SH-SY5Y (cell line): ENCODE measurements around the gene CTNNA3.

Experiments used
- GATA2 ChIP-seq: IDR thresholded peaks from 2 replicates; pipeline ENCODE4 v1.6.1; 2011; ENCODE audit warnings: mild to moderate bottlenecking, low read depth, low read length
- GATA3 ChIP-seq: IDR thresholded peaks from 2 replicates; pipeline ENCODE4 v1.6.1; 2011; ENCODE audit warnings: low read depth, mild to moderate bottlenecking, low read length, moderate library complexity

Gene CTNNA3

DNA sequence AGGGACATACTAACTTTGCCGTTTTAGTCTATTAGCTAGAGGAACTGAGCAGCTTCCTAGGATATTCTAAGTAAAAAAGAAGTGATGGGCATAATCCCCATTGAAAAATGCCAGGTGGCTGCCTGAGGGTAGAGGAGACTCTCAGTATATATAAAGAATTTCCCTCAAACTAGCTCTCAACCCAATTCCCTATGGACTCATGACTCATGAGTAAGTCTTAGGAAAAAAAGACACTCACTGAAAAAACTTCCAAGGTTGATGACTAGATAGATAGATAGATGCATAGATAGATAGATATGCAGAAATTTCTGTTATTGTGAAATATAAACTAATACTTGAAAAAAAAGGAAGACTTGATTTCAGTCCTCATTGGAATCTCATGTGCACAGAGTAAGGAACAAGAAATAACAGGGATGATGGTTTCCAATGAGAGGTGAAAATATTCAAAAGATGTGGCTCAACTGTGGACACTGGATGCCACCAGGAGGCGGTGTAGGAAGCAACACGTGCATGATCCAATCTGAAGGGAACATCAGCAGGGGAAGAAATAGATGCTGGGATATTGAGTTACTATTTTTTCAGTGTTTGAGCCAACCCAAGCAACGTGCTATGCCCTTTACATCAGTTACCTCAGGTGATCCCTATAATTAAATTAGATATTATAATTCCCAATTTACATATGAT lies 1481.1 kb downstream of the CTNNA3 start:
- TF ChIP-seq GATA2 = no peak
- TF ChIP-seq GATA3 = no peak

DNA sequence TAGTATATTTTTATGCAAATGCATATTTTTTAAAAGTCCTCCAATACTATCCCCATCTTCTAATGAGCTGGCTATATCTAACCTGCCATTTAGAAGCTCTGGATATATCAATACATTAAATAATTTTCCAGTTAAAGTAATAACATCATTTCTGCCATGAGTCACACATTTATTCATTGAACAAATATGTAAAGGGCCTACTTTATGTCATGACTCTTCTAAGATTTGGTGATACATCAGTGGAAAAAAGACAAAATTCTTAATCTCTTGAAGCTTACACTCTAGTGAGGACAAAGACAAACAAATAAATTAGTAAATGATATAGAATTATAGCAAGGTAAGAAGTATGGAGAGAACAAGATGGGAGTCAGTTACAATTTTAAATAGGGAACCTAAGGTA lies 1487.0 kb downstream of the CTNNA3 start:
- TF ChIP-seq GATA3 = no peak
- no peak for TF ChIP-seq GATA2

GRCh38 chr10:66204838-66205237 lies 1491.2 kb downstream of the CTNNA3 start:
- TF ChIP-seq GATA2 (no peak), GATA3 (no peak)

GRCh38 chr10:66202101-66202500 lies 1493.9 kb downstream of the CTNNA3 start:
- TF ChIP-seq GATA3 = no peak
- TF ChIP-seq GATA2 = no peak

GRCh38 chr10:66192162-66192831 lies 1503.7 kb downstream of the CTNNA3 start:
- TF ChIP-seq GATA2 (no peak), GATA3 (no peak)

DNA sequence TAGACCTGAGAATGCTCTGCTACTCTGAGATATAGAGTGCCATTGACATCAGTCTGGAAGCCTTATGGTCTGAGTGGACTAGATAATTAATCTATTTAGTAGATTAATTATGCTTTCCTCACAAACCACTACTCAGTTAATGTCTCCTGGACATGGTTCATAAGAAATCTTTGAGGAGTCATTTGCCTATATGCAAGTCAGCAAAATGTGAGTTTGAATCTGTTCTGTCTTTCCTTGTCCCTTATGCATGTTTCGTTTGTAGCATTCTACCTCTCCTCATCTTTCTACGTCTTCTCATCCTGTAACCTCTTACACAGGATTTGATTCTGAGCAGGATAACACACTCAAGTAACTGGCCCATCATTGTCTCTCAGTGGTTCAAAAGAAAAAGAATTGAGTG lies 1505.6 kb downstream of the CTNNA3 start:
- no peak for TF ChIP-seq GATA3
- TF ChIP-seq GATA2 = no peak

GRCh38 chr10:66189271-66189670 lies 1506.7 kb downstream of the CTNNA3 start:
- no peak for TF ChIP-seq GATA3
- no peak for TF ChIP-seq GATA2

- no peak for TF ChIP-seq GATA3
- TF ChIP-seq GATA2 = no peak
These were observed 1508.8 kb downstream of the CTNNA3 start for GRCh38 chr10:66187053-66187733.

- TF ChIP-seq GATA2 = no peak
- TF ChIP-seq GATA3 = no peak
These were observed 1513.0 kb downstream of the CTNNA3 start for GRCh38 chr10:66183028-66183427.

GRCh38 chr10:66180581-66181318 lies 1515.2 kb downstream of the CTNNA3 start:
- TF ChIP-seq GATA2 = no peak
- no peak for TF ChIP-seq GATA3

GRCh38 chr10:66180021-66180420 lies 1516.0 kb downstream of the CTNNA3 start:
- no peak for TF ChIP-seq GATA2
- no peak for TF ChIP-seq GATA3

GRCh38 chr10:66176772-66177171 lies 1519.2 kb downstream of the CTNNA3 start:
- TF ChIP-seq GATA3 (no peak), GATA2 (no peak)

DNA sequence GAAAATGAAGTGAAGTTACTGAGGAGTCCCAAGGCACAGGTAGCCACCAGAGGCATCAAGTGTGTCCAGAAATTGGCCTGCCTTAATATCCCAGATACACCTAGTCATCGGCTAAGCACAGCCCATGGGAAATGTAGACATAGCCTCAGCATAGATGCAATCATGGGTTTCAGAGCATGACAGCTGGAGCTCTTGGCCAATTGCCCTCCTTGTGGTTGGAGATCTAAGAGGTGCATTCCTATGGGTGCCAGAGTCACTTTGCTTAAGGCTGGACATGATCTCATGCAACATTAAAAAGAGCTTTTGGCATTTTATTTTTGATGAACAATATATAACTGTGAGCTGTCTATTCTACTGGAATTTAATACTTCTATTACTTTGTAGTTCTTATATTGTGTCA lies 1528.2 kb downstream of the CTNNA3 start:
- TF ChIP-seq GATA2 (no peak), GATA3 (no peak)

DNA sequence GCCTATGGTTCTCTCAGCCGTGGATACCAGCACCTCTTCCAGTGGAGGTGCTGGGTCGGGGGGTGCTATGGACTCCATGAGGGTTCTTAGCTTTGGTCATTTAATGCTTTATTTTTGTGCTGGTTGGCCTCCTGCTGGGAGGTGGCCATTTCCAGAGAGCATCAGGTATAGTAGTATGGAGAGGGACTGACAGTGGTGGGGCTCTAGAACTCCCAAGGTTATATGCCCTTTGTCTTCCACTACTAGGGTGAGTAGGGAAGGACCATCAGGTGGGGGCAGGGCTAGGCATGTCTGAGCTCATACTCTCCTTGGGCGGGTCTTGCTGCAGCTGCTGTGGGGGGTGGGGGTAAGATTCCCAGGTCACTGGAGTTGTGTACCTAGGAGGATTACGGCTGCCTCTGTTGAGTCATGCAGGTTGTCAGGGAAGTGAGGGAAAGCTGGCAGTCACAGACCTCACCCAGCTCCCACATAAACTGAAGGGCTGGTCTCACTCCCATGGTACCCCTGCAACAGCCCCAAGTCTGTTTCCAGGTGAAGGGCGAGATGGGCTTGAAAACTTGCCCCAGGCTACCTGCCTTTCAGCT lies 1533.3 kb downstream of the CTNNA3 start:
- no peak for TF ChIP-seq GATA3
- no peak for TF ChIP-seq GATA2
